ENCODE measurements around the gene ENAM. TPM values are rescaled to one million over a fixed set of nuclear protein-coding genes. Genes with fewer than 3 reads are reported as not detected.

The ENAM gene
- total and polyA plus RNA-seq, 9 of the 15 experiments (the other 6 are each of a cell fraction or from before 2014, with no cell fraction given) = 0.04 to 0.09 (median 0.04) TPM; not detected in 6

GRCh38 chr4:70629469-70630090 is 1.0 kb downstream of the ENAM start:
- Histone ChIP-seq H3K79me2 (ENCODE audit: control insufficient read depth, insufficient read depth, low read length) (no peaks in the 10 kb centered on the region), H3K9ac (ENCODE audit: insufficient read depth in 1 of 2, low read depth in 2 of 2, low read length in 2 of 2) (no peak overlapping the region), H2AFZ (ENCODE audit: low read depth, low read length) (no peak overlapping the region), H3K27ac (ENCODE audit: extremely low read depth, low read depth, low read length) (no peak overlapping the region), H3K36me3 (ENCODE audit: control insufficient read depth, insufficient read depth, low read length) (no peaks in the 10 kb centered on the region), H3K4me2 (ENCODE audit: insufficient read depth, low read length) (no peak overlapping the region), H3K9me1 (ENCODE audit: control insufficient read depth, insufficient read depth, low read length) (no peaks in the 10 kb centered on the region), H3K4me1 (replicated peaks in 1 of 2; ENCODE audit: control insufficient read depth in 2 of 2, insufficient read depth in 2 of 2, low read length in 2 of 2) (no peaks in the 10 kb centered on the region; a peak in 1 of 5 replicates), H3K27me3 (ENCODE audit: control insufficient read depth in 2 of 2, insufficient read depth in 2 of 2, low read length in 2 of 2) (no peaks in the 10 kb centered on the region), H3K4me3 (no peak overlapping the region), H4K20me1 (replicated peaks; ENCODE audit: control insufficient read depth, insufficient read depth, low read length) (no peaks in the 10 kb centered on the region), H3K9me3 (replicated peaks; ENCODE audit: control insufficient read depth, insufficient read depth, low read depth, low read length) (no peaks in the 10 kb centered on the region)
- FAIRE-seq (peak; percentile 11), DNase-seq (ENCODE audit: extremely low read depth in 1 of 4, low spot score in 3 of 4) (no peak), ATAC-seq (no peak)
- no TSS peak for BruUV-seq (replicated peaks)
- in situ Hi-C loops (cut with MboI) (no loop called here), intact Hi-C loops (cut with micrococcal nuclease) (no loop called here)
- ChIA-PET CTCF (ENCODE audit: low intra/inter-chr PET ratio) (no interaction called here), POLR2A (no interaction called here)
- whole genome bisulfite sequencing (ENCODE audit: insufficient coverage, low coverage, missing lambda C conversion rate) = 30% methylated on average over 1 of the region's 1 CpG
- TF ChIP-seq NFIX (CRISPR knock-in tag; IDR thresholded peaks at IDR 0.05; ENCODE audit: low read depth) (no peak), ARNT (IDR thresholded peaks at IDR 0.05) (no peak), SETDB1 (IDR thresholded peaks at IDR 0.05; ENCODE audit: low read length) (no peak), RBM17 (IDR thresholded peaks at IDR 0.05; ENCODE audit: borderline replicate concordance, low read depth, low read length) (no peak), ZNF778 (CRISPR knock-in tag; IDR thresholded peaks at IDR 0.05) (no peak), SP2 (IDR thresholded peaks at IDR 0.05; ENCODE audit: extremely low read depth, low read depth, low read length, poor library complexity, severe bottlenecking) (no peak), RB1 (IDR thresholded peaks at IDR 0.05; ENCODE audit: low read depth) (no peak), TAF7 (tag; IDR thresholded peaks at IDR 0.05) (no peak), PKNOX1 (IDR thresholded peaks at IDR 0.05) (no peak), MITF (IDR thresholded peaks at IDR 0.05) (no peak), PRMT5 (CRISPR knock-in tag; IDR thresholded peaks at IDR 0.05) (no peak), ZNF174 (CRISPR knock-in tag; IDR thresholded peaks at IDR 0.05) (no peak), ZNF277 (CRISPR knock-in tag; IDR thresholded peaks at IDR 0.05; ENCODE audit: borderline replicate concordance) (no peak), RBFOX2 (IDR thresholded peaks at IDR 0.05; ENCODE audit: low read depth, low read length) (no peak), MYBL2 (IDR thresholded peaks at IDR 0.05; ENCODE audit: low read depth) (no peak), MYBL2 (CRISPR knock-in tag; IDR thresholded peaks at IDR 0.05; ENCODE audit: borderline replicate concordance) (no peak), SNIP1 (IDR thresholded peaks at IDR 0.05; ENCODE audit: low read depth) (no peak)

All from K562 (cell line).